ENCODE data around the gene APBA3.

- TF ChIP-seq, protein P1, sequence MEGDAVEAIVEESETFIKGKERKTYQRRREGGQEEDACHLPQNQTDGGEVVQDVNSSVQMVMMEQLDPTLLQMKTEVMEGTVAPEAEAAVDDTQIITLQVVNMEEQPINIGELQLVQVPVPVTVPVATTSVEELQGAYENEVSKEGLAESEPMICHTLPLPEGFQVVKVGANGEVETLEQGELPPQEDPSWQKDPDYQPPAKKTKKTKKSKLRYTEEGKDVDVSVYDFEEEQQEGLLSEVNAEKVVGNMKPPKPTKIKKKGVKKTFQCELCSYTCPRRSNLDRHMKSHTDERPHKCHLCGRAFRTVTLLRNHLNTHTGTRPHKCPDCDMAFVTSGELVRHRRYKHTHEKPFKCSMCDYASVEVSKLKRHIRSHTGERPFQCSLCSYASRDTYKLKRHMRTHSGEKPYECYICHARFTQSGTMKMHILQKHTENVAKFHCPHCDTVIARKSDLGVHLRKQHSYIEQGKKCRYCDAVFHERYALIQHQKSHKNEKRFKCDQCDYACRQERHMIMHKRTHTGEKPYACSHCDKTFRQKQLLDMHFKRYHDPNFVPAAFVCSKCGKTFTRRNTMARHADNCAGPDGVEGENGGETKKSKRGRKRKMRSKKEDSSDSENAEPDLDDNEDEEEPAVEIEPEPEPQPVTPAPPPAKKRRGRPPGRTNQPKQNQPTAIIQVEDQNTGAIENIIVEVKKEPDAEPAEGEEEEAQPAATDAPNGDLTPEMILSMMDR (IDR thresholded peaks at IDR 0.05), result no peak
- TF ChIP-seq POLR2A (IDR thresholded peaks at IDR 0.05), result no peak
These were observed 15.0 kb downstream of the APBA3 start for GRCh38 chr19:3746371-3747056.

Data from adrenal gland (tissue), 5 donors.